Astrocyte of the spinal cord (primary cell): ENCODE results near the gene PIP4K2A.

Experiments used
- DNase-seq: peaks from one replicate; pipeline ENCODE4 v3.0.0; 2011; ENCODE audit warnings: low read depth, low spot score
- H3K4me3 ChIP-seq: 2 replicates; pipeline ENCODE4 v1.5.1; 2011; ENCODE audit warnings: low read depth, mild to moderate bottlenecking, low read length, moderate library complexity
- in situ Hi-C: cut with HindIII; loops from 2 replicates; pipeline ENCODE4 v1.10.0; 2017; ENCODE audit warnings: low sequenced_read_pairs
- TF ChIP-seq, protein P1 (sequence below): IDR thresholded peaks from 2 replicates; pipeline ENCODE4 v1.5.1; 2012; ENCODE audit warnings: low read depth, mild to moderate bottlenecking, low read length, inconsistent platforms

Gene PIP4K2A

DNA sequence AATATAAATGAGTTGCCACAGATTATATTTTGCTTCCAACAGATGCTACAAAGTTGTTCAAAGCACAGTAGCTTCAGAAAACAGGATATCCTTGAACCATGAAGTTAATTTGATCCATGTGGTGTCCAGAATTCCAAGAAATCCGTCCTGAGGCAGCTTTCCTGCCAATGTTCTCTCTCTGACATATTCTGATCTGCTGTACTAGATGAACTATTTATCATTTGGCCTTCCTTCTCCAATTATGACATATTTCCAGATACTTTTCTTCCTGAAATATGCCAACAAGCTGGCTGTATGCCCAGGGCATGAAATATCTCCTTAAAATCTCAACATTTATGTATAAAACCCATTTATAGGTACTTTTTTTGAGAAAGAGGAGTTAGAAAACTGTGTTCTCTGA is 227.9 kb downstream of the PIP4K2A start:
- no peak for DNase-seq
- no peak overlapping the region for H3K4me3 ChIP-seq
- TF ChIP-seq, protein P1, sequence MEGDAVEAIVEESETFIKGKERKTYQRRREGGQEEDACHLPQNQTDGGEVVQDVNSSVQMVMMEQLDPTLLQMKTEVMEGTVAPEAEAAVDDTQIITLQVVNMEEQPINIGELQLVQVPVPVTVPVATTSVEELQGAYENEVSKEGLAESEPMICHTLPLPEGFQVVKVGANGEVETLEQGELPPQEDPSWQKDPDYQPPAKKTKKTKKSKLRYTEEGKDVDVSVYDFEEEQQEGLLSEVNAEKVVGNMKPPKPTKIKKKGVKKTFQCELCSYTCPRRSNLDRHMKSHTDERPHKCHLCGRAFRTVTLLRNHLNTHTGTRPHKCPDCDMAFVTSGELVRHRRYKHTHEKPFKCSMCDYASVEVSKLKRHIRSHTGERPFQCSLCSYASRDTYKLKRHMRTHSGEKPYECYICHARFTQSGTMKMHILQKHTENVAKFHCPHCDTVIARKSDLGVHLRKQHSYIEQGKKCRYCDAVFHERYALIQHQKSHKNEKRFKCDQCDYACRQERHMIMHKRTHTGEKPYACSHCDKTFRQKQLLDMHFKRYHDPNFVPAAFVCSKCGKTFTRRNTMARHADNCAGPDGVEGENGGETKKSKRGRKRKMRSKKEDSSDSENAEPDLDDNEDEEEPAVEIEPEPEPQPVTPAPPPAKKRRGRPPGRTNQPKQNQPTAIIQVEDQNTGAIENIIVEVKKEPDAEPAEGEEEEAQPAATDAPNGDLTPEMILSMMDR, result no peak
- in situ Hi-C loops, result no loop called here
